VCaP (cell line): Measurements from ENCODE around the gene FTO.
A peak's percentile ranks its signal among the peaks of the same experiment; 100 is the strongest.

ENCODE experiments used
- H3K27ac ChIP-seq: fragments of 450-650 bp; 2 replicates; pipeline ENCODE4 v1.5.1; 2017
- CTCF ChIP-seq: fragments of 450-650 bp; conservative IDR thresholded peaks from 2 replicates; pipeline ENCODE4 v1.5.1; 2017; ENCODE audit warnings: mild to moderate bottlenecking, moderate library complexity

Gene FTO

DNA sequence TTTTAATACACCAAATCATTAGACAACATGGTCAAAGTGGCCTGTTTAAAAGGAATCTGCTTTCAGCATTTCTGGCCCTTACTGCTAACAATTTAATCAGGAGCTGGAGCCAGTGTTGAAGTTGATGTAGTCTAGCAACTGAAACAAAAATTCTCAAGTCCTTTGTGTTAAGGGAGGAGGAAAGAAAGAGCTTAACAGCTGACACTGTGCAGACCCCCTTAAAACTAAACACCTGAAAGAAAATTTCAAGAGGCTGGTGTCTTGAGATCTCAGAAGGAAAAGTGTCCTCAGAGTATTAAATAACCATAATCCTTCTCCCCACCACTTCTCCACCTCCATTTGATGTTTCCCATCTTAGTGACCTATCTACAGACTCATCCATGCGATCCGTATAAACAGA is 232.1 kb downstream of the FTO start:
- H3K27ac ChIP-seq, result no peak overlapping the region
- TF ChIP-seq CTCF, result no peak

- no peak for TF ChIP-seq CTCF
Measured at GRCh38 chr16:53936529-53936928, 232.6 kb downstream of the FTO start.

DNA sequence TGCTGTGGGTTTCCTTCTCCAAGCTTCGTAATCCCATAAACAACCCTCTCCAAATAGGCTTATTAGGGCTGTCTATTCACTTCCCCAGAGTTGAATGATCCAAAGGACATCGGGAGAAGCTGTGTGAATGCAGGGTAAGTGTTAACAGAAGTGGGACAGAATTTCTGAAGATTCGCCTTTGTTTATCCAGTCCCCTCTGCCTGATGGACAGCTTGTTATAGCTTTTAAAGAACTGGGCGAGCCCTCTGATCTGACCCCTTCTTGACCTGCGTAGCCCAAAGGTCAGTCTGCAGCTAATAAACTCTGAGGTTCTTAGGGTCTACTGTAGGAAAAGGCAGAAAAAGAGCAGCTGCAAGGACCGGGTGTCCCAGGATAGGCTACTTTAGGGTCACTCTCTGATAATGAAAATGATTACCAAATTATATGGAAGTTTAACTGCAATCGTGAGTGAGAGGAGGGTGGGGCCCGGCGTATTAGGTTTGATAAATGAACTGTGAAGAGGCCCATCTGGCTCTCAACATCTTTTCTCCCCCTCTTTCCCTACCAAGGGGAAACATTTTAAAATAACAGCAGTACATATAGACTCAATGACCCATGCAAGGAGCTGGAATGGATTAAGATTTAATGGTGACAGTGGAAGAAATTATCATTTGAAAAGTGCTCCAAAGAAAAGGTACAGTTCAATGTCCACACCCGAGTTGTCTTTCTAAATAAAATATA is 233.4 kb downstream of the FTO start:
- no peak overlapping the region for H3K27ac ChIP-seq
- TF ChIP-seq CTCF, result no peak

More at GRCh38 chr16:53936529-53936928, 232.6 kb downstream of the FTO start:
- no peak overlapping the region for H3K27ac ChIP-seq

DNA sequence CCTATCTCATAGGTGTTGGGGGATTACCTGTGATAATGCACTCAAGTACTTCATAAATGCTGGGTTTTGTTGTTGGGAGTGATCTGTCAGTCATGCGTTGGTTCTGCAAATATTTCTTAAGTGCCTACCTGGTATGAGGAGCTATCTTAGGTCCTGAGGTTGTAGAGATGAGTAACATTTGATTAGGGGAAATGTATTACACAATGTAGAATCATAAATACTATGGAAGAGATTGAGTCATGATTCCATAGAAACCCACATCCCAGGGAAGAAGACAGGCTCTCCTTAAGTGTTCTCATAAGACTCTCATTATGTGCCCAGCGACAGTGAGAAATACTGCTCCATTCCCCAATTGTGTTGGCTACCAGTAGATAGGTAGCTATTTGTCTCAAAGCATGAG is 240.1 kb downstream of the FTO start:
- no peak overlapping the region for H3K27ac ChIP-seq
- TF ChIP-seq CTCF, result no peak

GRCh38 chr16:53945996-53946395 is 242.0 kb downstream of the FTO start:
- no peak overlapping the region for H3K27ac ChIP-seq
- TF ChIP-seq CTCF, result peak; percentile 70

DNA sequence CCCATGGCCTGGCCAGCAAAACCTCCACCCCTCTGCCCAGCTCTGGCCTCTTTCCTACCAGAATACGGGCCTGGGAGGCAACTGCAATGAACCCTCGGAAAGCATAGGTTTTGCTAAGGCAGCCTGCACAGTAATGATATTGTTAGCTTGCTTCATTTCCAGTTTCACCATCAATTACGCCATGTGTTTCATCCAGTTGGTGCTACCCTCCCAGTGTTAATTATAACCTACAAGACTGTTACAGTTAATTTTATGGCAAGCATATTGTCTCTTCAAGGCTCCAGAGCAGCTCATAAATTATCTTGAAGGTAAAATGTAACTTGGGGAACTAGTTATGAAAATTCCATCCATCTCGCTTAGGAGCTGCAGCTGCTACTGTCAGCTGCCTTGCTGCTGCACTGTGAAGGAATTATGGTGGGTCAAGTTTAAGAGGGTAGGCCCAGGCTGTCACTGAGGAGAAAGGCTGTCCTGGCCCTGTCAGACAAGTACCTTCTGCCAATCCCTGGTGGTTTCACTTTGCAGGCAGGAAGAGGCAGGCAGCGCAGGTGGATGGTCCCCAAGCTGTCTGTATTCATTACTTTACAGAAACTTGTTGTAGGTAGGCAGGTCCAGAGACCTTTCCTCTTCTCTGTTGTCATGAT is 242.9 kb downstream of the FTO start:
- H3K27ac ChIP-seq, result no peak overlapping the region
- no peak for TF ChIP-seq CTCF

DNA sequence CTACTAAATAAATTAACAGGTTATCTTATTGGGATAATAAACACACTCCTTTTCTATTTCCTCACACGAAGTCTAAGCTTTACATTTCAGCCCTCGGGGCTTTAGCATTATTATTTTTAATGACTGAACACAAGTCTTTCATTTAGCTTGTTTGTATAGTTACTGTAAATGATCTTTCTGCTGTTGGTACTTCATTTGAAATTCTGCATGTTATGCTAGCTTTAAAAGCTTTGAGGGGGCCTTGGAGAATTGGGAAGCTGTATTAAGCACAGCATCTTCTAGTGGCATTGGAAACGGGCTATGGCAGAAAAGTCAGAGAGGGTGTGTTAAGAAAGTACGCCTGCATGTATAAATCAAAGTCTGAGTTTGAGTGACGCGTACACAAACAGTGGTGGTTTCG is 243.7 kb downstream of the FTO start:
- TF ChIP-seq CTCF, result no peak
- H3K27ac ChIP-seq, result no peak overlapping the region
